PFSK-1 (cell line): ENCODE measurements around the gene PID1.

Source experiments
- FOXP2 ChIP-seq: optimal IDR thresholded peaks from 2 replicates; pipeline ENCODE3; 2011; ENCODE audit warnings: borderline replicate concordance, control low read depth, inconsistent platforms; ENCODE audit not compliant: insufficient read depth; ENCODE audit errors: extremely low read length, extremely low read depth
- POLR2AphosphoS5 ChIP-seq: IDR thresholded peaks from 2 replicates; pipeline ENCODE4 v1.6.1; 2012; ENCODE audit warnings: low read depth, mild to moderate bottlenecking, control low read depth, low read length, moderate library complexity
- REST ChIP-seq, 2 experiments: IDR thresholded peaks; 2 replicates each; pipeline versions ENCODE4 v1.6.1 to v1.8.0; 2011 to 2012; ENCODE audit warnings: low read depth in 2 of 2, low read length in 2 of 2, control low read depth in 1 of 2, inconsistent platforms in 1 of 2, mild to moderate bottlenecking in 1 of 2, moderate library complexity in 1 of 2; ENCODE audit not compliant: insufficient read depth in 1 of 2
- SIN3A ChIP-seq: IDR thresholded peaks from 2 replicates; pipeline ENCODE4 v1.6.1; 2012; ENCODE audit warnings: mild to moderate bottlenecking, low read length, moderate library complexity, borderline replicate concordance; ENCODE audit not compliant: insufficient read depth
- TAF1 ChIP-seq: IDR thresholded peaks from 2 replicates; pipeline ENCODE4 v1.6.1; 2012; ENCODE audit warnings: low read length, control low read depth, borderline replicate concordance; ENCODE audit not compliant: insufficient read depth

PID1 gene

GRCh38 chr2:229220254-229220653, 50.8 kb downstream of the PID1 start:
- TF ChIP-seq POLR2AphosphoS5, result no peak
- no peak for TF ChIP-seq TAF1
- no peak for TF ChIP-seq REST (IDR thresholded peaks at IDR 0.05; ENCODE audit: insufficient read depth in 1 of 2, low read depth in 2 of 2, low read length in 2 of 2)
- TF ChIP-seq SIN3A, result no peak
- TF ChIP-seq FOXP2, result no peak

DNA sequence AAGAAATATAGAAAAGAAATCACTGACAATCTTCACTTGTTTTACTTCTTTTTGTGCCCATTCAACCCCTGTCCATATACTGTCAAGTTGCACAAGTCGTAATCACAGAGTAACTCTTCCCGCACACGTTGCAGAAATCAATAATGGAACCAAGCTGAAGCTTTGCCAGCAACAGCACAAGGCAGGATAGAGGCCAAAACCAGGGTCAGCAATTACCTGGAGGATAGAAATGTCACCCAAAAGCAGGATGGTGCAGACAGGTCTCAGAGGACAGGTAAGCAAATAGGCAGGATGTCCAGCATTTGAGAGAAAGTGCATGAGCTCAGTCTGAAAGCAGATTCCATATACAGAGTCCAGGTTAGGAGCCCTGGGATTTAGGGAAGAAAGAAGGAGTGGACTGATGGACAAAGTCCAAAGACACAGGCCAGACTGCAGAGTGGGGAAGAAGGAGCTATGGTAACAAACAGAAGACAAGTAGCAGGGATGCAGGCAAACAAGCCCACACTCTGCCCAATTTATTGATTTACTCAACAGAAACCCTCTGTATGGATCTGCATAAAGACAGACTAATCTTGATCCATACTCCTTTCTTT, 52.7 kb downstream of the PID1 start:
- TF ChIP-seq REST (IDR thresholded peaks at IDR 0.05; ENCODE audit: insufficient read depth in 1 of 2, low read depth in 2 of 2, low read length in 2 of 2) (no peak), SIN3A (no peak), FOXP2 (no peak), TAF1 (no peak), POLR2AphosphoS5 (no peak)

- TF ChIP-seq TAF1 (no peak), POLR2AphosphoS5 (no peak), SIN3A (no peak), FOXP2 (no peak), REST (IDR thresholded peaks at IDR 0.05; ENCODE audit: insufficient read depth in 1 of 2, low read depth in 2 of 2, low read length in 2 of 2) (no peak)
Measured at GRCh38 chr2:229212241-229212640, 58.8 kb downstream of the PID1 start.

GRCh38 chr2:229210641-229211040, 60.4 kb downstream of the PID1 start:
- no peak for TF ChIP-seq REST (IDR thresholded peaks at IDR 0.05; ENCODE audit: insufficient read depth in 1 of 2, low read depth in 2 of 2, low read length in 2 of 2)

GRCh38 chr2:229206548-229206947, 64.5 kb downstream of the PID1 start:
- TF ChIP-seq TAF1, result no peak
- no peak for TF ChIP-seq POLR2AphosphoS5
- TF ChIP-seq REST (IDR thresholded peaks at IDR 0.05; ENCODE audit: insufficient read depth in 1 of 2, low read depth in 2 of 2, low read length in 2 of 2), result no peak
- TF ChIP-seq SIN3A, result no peak
- no peak for TF ChIP-seq FOXP2
